A673 (cell line): ENCODE measurements around the gene PLXND1.

Source experiments
- EZH2 ChIP-seq: fragments of 200-600 bp; sonication (generic); IDR thresholded peaks from 2 replicates; pipeline ENCODE4 v1.6.1; 2017; ENCODE audit warnings: borderline replicate concordance, low read depth, mild to moderate bottlenecking, mixed read lengths, antibody characterized with exemption, low read length; ENCODE audit not compliant: poor library complexity, severe bottlenecking
- TF ChIP-seq, protein P1 (sequence below): fragments of 300-800, 200-600 bp; sonication (generic); conservative IDR thresholded peaks from 2 replicates; pipeline ENCODE4 v1.5.1; 2017; ENCODE audit warnings: low read depth, mild to moderate bottlenecking, antibody characterized with exemption, low read length, moderate library complexity, mixed read lengths

DNA sequence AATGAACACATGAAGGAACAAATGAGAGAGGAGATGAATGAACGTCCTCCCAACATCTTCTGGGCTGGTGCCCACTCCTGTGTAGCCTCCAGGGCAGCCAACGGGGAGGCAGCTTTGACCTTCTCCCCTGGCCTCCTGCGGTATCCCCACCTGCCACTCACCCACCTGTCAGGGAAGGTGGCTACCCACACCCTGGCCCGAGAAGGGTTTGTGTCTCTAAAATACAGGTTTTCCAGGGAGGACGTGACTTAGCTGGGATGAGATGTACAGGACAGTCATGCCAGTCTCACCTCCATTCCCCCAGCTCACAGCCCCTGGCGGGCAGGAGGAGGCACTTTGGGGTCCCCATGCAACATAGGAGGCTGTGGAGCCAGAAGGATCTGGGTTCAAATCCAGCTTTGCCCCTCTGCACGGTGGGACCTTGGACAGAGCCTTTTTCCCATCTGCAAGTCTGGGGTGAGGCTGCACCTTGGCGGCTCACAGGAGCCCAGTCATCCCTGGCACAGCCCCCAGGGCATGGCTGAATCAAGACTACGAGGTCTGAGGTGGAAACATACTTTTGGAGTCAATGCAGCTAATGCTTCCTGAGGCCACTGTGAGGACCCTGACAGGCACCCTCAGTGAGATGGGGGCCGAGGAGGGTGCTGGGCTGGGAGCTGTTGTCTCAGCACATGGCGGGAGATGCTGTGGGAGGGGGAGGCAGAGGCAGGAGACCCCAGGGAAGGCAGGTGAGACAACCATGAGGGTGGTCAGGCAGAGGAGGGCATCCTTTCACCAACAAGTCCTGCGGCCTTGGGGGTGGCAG is 11.1 kb upstream of the PLXND1 start:
- TF ChIP-seq, protein P1, sequence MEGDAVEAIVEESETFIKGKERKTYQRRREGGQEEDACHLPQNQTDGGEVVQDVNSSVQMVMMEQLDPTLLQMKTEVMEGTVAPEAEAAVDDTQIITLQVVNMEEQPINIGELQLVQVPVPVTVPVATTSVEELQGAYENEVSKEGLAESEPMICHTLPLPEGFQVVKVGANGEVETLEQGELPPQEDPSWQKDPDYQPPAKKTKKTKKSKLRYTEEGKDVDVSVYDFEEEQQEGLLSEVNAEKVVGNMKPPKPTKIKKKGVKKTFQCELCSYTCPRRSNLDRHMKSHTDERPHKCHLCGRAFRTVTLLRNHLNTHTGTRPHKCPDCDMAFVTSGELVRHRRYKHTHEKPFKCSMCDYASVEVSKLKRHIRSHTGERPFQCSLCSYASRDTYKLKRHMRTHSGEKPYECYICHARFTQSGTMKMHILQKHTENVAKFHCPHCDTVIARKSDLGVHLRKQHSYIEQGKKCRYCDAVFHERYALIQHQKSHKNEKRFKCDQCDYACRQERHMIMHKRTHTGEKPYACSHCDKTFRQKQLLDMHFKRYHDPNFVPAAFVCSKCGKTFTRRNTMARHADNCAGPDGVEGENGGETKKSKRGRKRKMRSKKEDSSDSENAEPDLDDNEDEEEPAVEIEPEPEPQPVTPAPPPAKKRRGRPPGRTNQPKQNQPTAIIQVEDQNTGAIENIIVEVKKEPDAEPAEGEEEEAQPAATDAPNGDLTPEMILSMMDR: no peak
- TF ChIP-seq EZH2: no peak
